ENCODE data around the gene GHRHR. TPM values are rescaled to one million over a fixed set of nuclear protein-coding genes. Genes with fewer than 3 reads are reported as not detected.
A peak's percentile ranks its signal among the peaks of the same experiment; 100 is the strongest.

Gene GHRHR
- total and polyA plus RNA-seq, 9 donors, result not detected

- no peak overlapping the region for H3K27ac ChIP-seq
- no peak for DNase-seq
- intact Hi-C loops (cut with DNase I), result no loop called here
- peaks cover 2% of the 10 kb centered on the region for H3K4me1 ChIP-seq (ENCODE audit: insufficient read depth)
- H3K9me3 ChIP-seq, result no peaks in the 10 kb centered on the region
- TF ChIP-seq POLR2A (IDR thresholded peaks at IDR 0.05) (no peak), EP300 (IDR thresholded peaks at IDR 0.05) (no peak), CTCF (IDR thresholded peaks at IDR 0.05) (no peak)
- H3K36me3 ChIP-seq, result no peaks in the 10 kb centered on the region
- WGBS, 3 donors, result 92 to 95% (median 93%) methylated on average over 9 of the region's 9 CpGs
- no peak overlapping the region for H3K4me3 ChIP-seq
- no peaks in the 10 kb centered on the region for H3K27me3 ChIP-seq
These were observed 31.7 kb upstream of the GHRHR start for GRCh38 chr7:30931929-30932540.

- no peaks in the 10 kb centered on the region for H3K9me3 ChIP-seq
- DNase-seq, result no peak
- H3K4me3 ChIP-seq, result no peak overlapping the region
- intact Hi-C loops (cut with DNase I), result no loop called here
- TF ChIP-seq POLR2A (IDR thresholded peaks at IDR 0.05) (no peak), EP300 (IDR thresholded peaks at IDR 0.05) (no peak), CTCF (IDR thresholded peaks at IDR 0.05) (no peak)
- 76 to 88% (median 85%) methylated on average over 6 of the region's 6 CpGs for WGBS, 3 donors
- H3K27ac ChIP-seq, result no peak overlapping the region
- peaks cover 2% of the 10 kb centered on the region for H3K4me1 ChIP-seq (ENCODE audit: insufficient read depth)
- H3K36me3 ChIP-seq, result no peaks in the 10 kb centered on the region
- H3K27me3 ChIP-seq, result no peaks in the 10 kb centered on the region
These were observed 31.2 kb upstream of the GHRHR start for GRCh38 chr7:30932562-30932961.

- Histone ChIP-seq H3K27ac (no peak overlapping the region), H3K36me3 (no peaks in the 10 kb centered on the region), H3K4me3 (no peak overlapping the region), H3K27me3 (no peaks in the 10 kb centered on the region), H3K9me3 (no peaks in the 10 kb centered on the region), H3K4me1 (ENCODE audit: insufficient read depth) (peaks cover 3% of the 10 kb centered on the region)
- 83 to 87% (median 85%) methylated on average over 26 of the region's 26 CpGs for WGBS, 3 donors
- TF ChIP-seq POLR2A (IDR thresholded peaks at IDR 0.05) (no peak), EP300 (IDR thresholded peaks at IDR 0.05) (no peak), CTCF (IDR thresholded peaks at IDR 0.05) (no peak)
- peak in 1 of 5 donors; percentile 4 for DNase-seq
- intact Hi-C loops (cut with DNase I), result no loop called here
These were observed 30.4 kb upstream of the GHRHR start for GRCh38 chr7:30933124-30933974.

GRCh38 chr7:30934225-30934624 is 29.5 kb upstream of the GHRHR start:
- Histone ChIP-seq H3K9me3 (no peaks in the 10 kb centered on the region), H3K27ac (no peak overlapping the region), H3K36me3 (no peaks in the 10 kb centered on the region), H3K27me3 (no peaks in the 10 kb centered on the region), H3K4me1 (ENCODE audit: insufficient read depth) (peaks cover 6% of the 10 kb centered on the region), H3K4me3 (no peak overlapping the region)
- WGBS, 3 donors, result 92 to 94% (median 93%) methylated on average over 5 of the region's 5 CpGs
- TF ChIP-seq POLR2A (IDR thresholded peaks at IDR 0.05) (no peak), CTCF (IDR thresholded peaks at IDR 0.05) (no peak), EP300 (IDR thresholded peaks at IDR 0.05) (no peak)
- intact Hi-C loops (cut with DNase I), result no loop called here
- DNase-seq, result no peak
